ENCODE measurements around the gene LPP.

DNA sequence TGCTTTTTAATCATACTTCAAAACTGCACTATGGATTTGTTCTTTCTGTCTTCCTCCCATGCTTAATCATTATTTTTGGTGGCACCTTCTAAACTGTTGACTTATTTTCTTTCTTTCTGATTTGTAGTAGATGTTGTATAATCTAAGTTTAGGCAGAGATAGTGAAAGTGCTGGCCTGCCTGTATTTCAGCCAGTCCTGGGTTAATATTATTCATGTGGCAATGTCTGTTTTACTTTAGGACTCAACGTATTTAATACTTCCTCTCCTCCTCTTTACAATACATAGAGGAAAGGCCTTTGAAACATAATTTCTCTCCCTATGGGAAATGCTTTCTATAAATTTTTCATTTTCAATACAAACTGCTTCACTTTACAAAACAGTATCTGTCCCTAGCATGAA, 690.1 kb downstream of the LPP start:
- TF ChIP-seq, protein P1, sequence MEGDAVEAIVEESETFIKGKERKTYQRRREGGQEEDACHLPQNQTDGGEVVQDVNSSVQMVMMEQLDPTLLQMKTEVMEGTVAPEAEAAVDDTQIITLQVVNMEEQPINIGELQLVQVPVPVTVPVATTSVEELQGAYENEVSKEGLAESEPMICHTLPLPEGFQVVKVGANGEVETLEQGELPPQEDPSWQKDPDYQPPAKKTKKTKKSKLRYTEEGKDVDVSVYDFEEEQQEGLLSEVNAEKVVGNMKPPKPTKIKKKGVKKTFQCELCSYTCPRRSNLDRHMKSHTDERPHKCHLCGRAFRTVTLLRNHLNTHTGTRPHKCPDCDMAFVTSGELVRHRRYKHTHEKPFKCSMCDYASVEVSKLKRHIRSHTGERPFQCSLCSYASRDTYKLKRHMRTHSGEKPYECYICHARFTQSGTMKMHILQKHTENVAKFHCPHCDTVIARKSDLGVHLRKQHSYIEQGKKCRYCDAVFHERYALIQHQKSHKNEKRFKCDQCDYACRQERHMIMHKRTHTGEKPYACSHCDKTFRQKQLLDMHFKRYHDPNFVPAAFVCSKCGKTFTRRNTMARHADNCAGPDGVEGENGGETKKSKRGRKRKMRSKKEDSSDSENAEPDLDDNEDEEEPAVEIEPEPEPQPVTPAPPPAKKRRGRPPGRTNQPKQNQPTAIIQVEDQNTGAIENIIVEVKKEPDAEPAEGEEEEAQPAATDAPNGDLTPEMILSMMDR (IDR thresholded peaks at IDR 0.05 in 4 of 5, conservative IDR thresholded peaks at IDR 0.05 in 1 of 5) = no peak
- no peak for TF ChIP-seq POLR2A (IDR thresholded peaks at IDR 0.05)

Data from gastrocnemius medialis (tissue), 4 donors.